Fibroblast of villous mesenchyme (primary cell): ENCODE measurements around the gene BTBD9. TPM values are rescaled to one million over a fixed set of nuclear protein-coding genes. Genes with fewer than 3 reads are reported as not detected.

ENCODE experiments used
- DNase-seq: peaks from one replicate; pipeline ENCODE4 v3.0.0-alpha.2; 2010; ENCODE audit warnings: low read depth
- H3K4me3 ChIP-seq: 2 replicates; pipeline ENCODE4 v1.5.1; 2011; ENCODE audit warnings: low read depth, mild to moderate bottlenecking, low read length
- CTCF ChIP-seq: IDR thresholded peaks from 2 replicates; pipeline ENCODE4 v1.5.1; 2012; ENCODE audit warnings: low read depth, mild to moderate bottlenecking, low read length; ENCODE audit not compliant: insufficient read depth
- total RNA-seq: library from RNA; depleted of rRNA; stranded (reverse); fragments of >200 nt; gene quantifications from 2 replicates; pipeline ENCODE4 v1.2.3, GENCODE V29; 2012

The BTBD9 gene
- total RNA-seq, 1 donor, result 12.1 TPM

DNA sequence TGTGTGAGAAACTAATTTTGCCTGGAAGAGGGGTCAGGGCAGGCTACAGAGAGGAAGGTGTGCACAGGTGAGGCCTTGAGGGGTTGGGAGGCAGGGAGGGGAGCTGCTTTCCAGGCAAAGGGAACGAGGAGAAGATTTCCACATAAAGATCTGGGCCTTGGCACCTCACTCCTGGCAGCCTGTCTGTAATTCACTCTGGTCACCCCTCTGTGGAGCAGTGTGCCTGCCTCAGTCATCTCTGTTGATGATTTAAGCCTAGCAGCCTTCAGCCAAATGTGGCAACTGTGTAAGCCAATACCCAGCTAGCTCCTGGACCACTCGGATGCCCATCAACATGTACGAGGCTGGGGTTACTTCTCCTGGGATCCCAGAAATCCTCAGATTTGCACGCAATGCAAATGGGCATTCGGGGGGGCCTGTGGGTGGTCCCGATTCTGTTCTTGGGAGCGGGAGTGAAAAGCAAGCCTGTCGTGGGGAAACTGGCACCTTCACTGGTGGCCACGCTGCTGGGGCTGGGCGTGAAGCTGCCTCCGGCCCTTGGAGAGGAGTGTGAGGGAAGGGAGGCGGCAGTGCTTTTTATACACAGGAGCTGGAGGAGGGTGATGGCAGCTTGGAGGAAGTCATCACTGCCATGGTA lies 459.8 kb downstream of the BTBD9 start:
- no peak for TF ChIP-seq CTCF
- no peak for DNase-seq
- H3K4me3 ChIP-seq, result no peak overlapping the region

GRCh38 chr6:38179300-38179699 lies 460.4 kb downstream of the BTBD9 start:
- DNase-seq, result no peak
- no peak overlapping the region for H3K4me3 ChIP-seq
- TF ChIP-seq CTCF, result no peak

GRCh38 chr6:38178584-38178886 lies 461.2 kb downstream of the BTBD9 start:
- TF ChIP-seq CTCF, result no peak
- no peak overlapping the region for H3K4me3 ChIP-seq
- DNase-seq, result no peak

GRCh38 chr6:38177882-38178583 lies 461.7 kb downstream of the BTBD9 start:
- no peak for DNase-seq
- no peak for TF ChIP-seq CTCF
- H3K4me3 ChIP-seq, result no peak overlapping the region

- peak; percentile 45 for DNase-seq
- no peak for TF ChIP-seq CTCF
- H3K4me3 ChIP-seq, result no peak overlapping the region
Observed at GRCh38 chr6:38176797-38177751, 462.7 kb downstream of the BTBD9 start.

GRCh38 chr6:38175786-38176185 lies 463.9 kb downstream of the BTBD9 start:
- DNase-seq, result no peak
- no peak for TF ChIP-seq CTCF

More at GRCh38 chr6:38175786-38176185, 463.9 kb downstream of the BTBD9 start:
- H3K4me3 ChIP-seq, result no peak overlapping the region
